Fibroblast of the aortic adventitia (primary cell): ENCODE measurements around the gene BDNF. TPM values are rescaled to one million over a fixed set of nuclear protein-coding genes. Genes with fewer than 3 reads are reported as not detected.

Source experiments
- DNase-seq: peaks from one replicate; pipeline ENCODE4 v3.0.0-alpha.2; 2010; ENCODE audit warnings: low read depth
- H3K4me3 ChIP-seq: 2 replicates; pipeline ENCODE4 v1.5.1; 2011; ENCODE audit warnings: low read depth, mild to moderate bottlenecking, control low read depth, low read length, moderate library complexity
- total RNA-seq: library from RNA; depleted of rRNA; stranded (reverse); fragments of >200 nt; gene quantifications from 2 replicates; pipeline ENCODE4 v1.2.3, GENCODE V29; 2012; ENCODE audit warnings: low replicate concordance
- TF ChIP-seq, protein P1 (sequence below): IDR thresholded peaks from 2 replicates; pipeline ENCODE4 v1.5.1; 2011; ENCODE audit warnings: mild to moderate bottlenecking, low read length, control low read depth, inconsistent platforms; ENCODE audit not compliant: insufficient read depth

The BDNF gene
- total RNA-seq, 1 donor: 8.1 TPM

DNA sequence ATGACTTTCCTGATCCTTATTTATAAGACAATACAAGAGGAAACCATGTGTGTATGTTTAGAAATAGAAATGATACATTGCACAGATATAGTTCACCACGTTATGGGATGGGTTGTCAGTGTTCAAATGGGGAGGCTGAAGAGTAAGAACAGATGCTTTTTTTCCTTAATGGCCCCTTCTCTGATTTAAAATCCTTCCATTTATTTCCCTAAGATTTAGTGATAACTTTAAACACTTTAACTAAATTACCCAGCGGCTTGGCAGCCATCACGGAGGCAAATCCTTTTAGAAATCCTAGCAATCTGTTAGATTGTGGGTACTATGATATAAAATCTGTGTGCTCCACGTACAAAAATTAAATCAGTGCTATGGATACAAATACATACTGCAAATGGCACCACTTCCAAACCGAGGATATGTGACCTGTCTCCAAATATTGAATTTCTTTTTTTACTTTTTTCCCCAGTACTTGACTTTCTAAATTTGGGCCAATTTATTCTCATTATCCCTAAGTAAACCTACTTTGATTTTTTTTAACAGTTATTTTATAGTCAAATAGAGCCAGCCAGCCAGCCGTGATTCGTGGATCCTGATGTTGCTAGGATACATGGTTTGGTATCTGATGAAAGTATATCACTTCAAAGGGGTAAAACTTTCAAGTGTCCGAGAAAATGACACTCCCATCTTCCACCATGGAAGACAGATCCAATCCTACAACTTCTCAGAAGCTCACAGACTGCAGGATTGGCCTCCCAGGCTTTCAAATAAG is 46.1 kb downstream of the BDNF start:
- H3K4me3 ChIP-seq: no peak overlapping the region
- DNase-seq: no peak
- TF ChIP-seq, protein P1, sequence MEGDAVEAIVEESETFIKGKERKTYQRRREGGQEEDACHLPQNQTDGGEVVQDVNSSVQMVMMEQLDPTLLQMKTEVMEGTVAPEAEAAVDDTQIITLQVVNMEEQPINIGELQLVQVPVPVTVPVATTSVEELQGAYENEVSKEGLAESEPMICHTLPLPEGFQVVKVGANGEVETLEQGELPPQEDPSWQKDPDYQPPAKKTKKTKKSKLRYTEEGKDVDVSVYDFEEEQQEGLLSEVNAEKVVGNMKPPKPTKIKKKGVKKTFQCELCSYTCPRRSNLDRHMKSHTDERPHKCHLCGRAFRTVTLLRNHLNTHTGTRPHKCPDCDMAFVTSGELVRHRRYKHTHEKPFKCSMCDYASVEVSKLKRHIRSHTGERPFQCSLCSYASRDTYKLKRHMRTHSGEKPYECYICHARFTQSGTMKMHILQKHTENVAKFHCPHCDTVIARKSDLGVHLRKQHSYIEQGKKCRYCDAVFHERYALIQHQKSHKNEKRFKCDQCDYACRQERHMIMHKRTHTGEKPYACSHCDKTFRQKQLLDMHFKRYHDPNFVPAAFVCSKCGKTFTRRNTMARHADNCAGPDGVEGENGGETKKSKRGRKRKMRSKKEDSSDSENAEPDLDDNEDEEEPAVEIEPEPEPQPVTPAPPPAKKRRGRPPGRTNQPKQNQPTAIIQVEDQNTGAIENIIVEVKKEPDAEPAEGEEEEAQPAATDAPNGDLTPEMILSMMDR: no peak

DNA sequence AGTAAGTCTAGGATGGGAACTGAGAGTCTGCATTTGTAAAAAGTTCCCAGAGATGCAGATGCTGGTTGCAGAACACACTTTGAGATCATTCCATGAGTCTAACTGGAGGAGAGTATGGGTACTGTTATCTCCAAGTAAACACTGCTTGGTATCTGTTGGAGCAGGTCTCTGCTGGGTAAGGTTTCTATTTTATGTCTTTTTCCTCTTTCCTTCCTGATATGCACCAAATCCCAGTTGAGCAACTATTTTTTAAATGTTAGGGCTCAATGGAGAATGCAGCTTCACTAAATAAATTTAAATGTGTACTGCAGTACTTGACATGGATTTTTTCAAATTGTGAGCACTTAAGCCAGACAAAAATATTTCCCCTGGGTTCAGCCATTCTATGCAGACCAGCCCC is 48.5 kb downstream of the BDNF start:
- no peak overlapping the region for H3K4me3 ChIP-seq
- no peak for DNase-seq
- TF ChIP-seq, protein P1: no peak

DNA sequence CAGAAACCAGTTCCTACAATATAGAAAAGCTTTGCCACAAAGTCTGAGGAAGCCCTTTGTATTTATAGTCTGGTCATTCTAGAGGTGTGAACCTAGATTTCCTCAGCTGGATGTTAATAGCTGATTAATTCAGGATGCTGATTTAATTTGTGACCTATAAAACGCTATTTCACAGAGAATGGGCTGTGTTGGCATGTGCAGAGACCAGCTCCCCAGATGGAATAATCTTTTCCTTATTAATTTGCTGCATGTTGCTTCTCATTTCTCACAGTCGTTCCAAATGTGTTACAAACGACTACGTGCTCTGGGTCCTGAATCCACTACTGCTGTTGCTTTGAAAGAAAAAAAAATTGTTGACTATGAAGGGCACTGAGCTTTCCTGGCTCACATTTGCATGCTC is 49.3 kb downstream of the BDNF start:
- DNase-seq: no peak
- H3K4me3 ChIP-seq: no peak overlapping the region
- TF ChIP-seq, protein P1: no peak

DNA sequence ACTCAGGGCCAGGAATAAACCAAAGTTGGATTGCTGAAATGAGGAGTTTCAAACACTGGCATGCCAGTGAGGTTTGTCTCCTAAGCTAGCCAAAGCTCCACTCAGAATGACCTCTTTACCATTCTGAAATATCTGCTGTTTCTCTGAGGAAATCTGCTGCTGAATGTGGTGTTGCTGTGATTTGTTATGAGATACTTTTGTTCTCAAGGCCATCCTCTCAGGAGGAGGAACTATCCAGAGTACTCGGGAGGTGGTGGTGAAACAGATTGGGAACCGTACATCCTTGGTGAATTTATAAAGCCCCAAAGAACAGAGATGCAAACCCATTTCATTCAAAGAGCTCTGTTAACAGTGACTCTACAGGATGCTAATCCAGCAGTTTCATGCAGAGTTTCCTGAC is 50.5 kb downstream of the BDNF start:
- DNase-seq: no peak
- TF ChIP-seq, protein P1: no peak

DNA sequence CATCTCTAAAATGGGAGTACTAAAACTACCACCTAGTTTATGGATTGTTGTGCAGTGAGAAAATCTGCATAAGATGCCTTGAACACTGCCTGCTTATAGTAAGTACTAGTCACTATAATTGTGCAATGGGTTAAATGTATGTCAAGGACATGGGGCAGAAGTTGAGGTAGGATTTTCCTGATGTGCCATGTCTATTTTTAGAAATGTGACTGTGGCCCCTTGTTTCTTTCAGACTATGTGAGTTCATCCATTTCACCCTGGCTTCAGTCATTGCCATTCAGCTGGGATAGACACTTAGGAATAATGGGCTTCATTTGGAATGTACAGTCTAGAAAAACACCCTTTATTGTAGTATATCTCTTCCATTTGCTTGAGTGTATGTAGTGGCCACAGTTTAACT is 51.4 kb downstream of the BDNF start:
- DNase-seq: no peak
- no peak overlapping the region for H3K4me3 ChIP-seq
- TF ChIP-seq, protein P1: no peak

More for the DNA sequence above, 50.5 kb downstream of the BDNF start:
- no peak overlapping the region for H3K4me3 ChIP-seq

DNA sequence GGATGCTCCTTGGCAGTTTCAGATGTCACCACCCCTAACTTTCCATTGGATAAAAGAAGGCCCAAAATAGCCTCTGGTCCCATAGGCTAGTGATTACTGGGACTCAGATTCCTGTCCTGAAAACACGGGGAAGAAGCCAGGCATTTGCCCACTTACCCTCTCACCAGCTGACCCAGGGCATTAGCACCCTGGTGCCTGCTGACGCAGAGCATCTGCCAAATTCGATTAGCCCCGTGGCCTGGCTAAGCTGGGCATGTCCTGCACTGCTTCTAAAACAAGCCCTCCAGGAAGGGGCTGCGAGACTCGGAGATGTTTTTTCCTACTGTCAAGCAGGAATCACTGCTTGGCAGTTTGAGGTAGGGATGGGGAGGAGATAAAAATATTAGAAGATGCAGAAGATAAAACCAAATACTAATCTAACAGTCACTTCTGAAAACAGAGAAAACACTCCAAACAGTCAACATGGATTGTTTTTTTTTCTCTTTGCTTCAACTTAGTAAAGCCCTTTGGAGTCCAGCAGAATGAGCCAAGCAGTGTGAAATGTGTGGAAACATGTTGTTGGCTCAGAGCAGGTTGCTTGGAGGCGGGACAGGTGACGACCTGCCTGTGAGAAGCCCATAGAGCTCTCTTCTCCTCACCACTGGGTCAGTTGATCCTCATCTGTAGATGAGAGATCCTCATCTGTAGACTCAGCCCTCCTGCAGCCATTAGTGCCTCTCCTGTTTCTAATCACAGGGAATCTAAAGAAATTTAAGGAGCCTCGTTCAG is 54.0 kb downstream of the BDNF start:
- no peak for DNase-seq
- no peak overlapping the region for H3K4me3 ChIP-seq
- TF ChIP-seq, protein P1: no peak
